ENCODE results near the gene SLC6A12.

DNA sequence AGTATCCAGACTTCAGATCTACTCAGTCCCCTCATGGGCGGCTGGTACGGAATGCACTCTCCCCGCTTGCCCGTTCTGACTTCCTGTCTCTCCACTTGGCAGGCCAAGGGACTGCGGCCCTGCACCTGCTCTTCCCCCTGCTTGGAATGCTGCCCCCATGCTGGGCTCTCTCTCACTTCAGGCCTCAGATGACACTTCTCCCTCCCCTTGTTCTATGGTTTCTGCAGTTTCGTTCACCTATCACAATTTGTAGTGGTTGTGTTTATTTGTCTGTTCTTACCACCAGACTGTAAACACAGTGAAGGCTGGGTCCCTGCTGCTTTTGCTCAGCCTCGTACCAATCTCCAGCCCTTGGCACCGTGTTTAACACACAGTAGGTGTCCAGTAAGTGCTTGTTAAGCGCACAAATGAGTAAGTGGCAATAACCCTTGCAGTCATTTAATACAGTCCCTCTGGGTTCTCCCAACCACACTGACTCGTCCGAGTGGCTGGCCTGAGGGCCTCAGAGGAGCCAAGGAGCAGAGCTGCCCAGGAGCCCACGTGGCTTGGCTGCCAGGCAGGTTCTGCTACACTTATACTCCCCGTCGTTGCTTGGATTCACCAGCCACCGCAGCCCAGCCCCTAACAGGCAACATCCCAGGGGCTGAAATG, 11.8 kb downstream of the SLC6A12 start:
- TF ChIP-seq EZH2 (IDR thresholded peaks at IDR 0.05; ENCODE audit: low read length, unreplicated experiment): no peak
- TF ChIP-seq, protein P1, sequence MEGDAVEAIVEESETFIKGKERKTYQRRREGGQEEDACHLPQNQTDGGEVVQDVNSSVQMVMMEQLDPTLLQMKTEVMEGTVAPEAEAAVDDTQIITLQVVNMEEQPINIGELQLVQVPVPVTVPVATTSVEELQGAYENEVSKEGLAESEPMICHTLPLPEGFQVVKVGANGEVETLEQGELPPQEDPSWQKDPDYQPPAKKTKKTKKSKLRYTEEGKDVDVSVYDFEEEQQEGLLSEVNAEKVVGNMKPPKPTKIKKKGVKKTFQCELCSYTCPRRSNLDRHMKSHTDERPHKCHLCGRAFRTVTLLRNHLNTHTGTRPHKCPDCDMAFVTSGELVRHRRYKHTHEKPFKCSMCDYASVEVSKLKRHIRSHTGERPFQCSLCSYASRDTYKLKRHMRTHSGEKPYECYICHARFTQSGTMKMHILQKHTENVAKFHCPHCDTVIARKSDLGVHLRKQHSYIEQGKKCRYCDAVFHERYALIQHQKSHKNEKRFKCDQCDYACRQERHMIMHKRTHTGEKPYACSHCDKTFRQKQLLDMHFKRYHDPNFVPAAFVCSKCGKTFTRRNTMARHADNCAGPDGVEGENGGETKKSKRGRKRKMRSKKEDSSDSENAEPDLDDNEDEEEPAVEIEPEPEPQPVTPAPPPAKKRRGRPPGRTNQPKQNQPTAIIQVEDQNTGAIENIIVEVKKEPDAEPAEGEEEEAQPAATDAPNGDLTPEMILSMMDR (conservative IDR thresholded peaks at IDR 0.05; ENCODE audit: low read depth, low read length): no peak
- no peak for TF ChIP-seq EZH2phosphoT487 (IDR thresholded peaks at IDR 0.05; ENCODE audit: borderline replicate concordance, low read length)
